Calu3 (cell line): Measurements from ENCODE around the gene PI4K2B. TPM values are rescaled to one million over a fixed set of nuclear protein-coding genes. Genes with fewer than 3 reads are reported as not detected.

Experiments used
- BruUV-seq: library from RNA; stranded (reverse); fragments of 400-500 nt; replicated peaks from 2 replicates; lab custom pipeline; 2021; lab: Mats Ljungman, UMichigan
- CTCF ChIA-PET: fragments of 300-600 bp; sonication (Branson Sonifier 250); formaldehyde crosslinking; loops from one replicate; lab custom pipeline; 2022; ENCODE audit warnings: antibody characterized with exemption; lab: Charles Lee
- DNase-seq: peaks from one replicate; pipeline ENCODE4 v3.0.0; 2022
- H3K27ac Mint-ChIP-seq: one replicate; pipeline ENCODE4 v1.8.0; 2022; ENCODE audit warnings: mixed read lengths; ENCODE audit not compliant: unreplicated experiment
- H3K27me3 Mint-ChIP-seq: one replicate; pipeline ENCODE4 v1.8.0; 2022; ENCODE audit warnings: mixed read lengths; ENCODE audit not compliant: unreplicated experiment
- H3K36me3 Mint-ChIP-seq: one replicate; pipeline ENCODE4 v1.8.0; 2022; ENCODE audit warnings: mild to moderate bottlenecking, moderate library complexity, mixed read lengths; ENCODE audit not compliant: insufficient read depth, unreplicated experiment
- H3K4me1 Mint-ChIP-seq: one replicate; pipeline ENCODE4 v1.8.0; 2022; ENCODE audit warnings: mild to moderate bottlenecking, low read depth, mixed read lengths; ENCODE audit not compliant: unreplicated experiment
- H3K4me3 Mint-ChIP-seq: one replicate; pipeline ENCODE4 v1.8.0; 2022; ENCODE audit warnings: mild to moderate bottlenecking, low read depth, moderate library complexity, mixed read lengths; ENCODE audit not compliant: unreplicated experiment
- H3K9me3 Mint-ChIP-seq: one replicate; pipeline ENCODE4 v1.8.0; 2022; ENCODE audit warnings: low read depth, mixed read lengths; ENCODE audit not compliant: unreplicated experiment
- CTCF ChIP-seq: fragments of 200-600 bp; IDR thresholded peaks from one replicate; pipeline ENCODE4 v1.8.0; 2022; ENCODE audit warnings: antibody characterized with exemption; ENCODE audit not compliant: unreplicated experiment
- intact Hi-C: fragments of 100-400 bp; cut with micrococcal nuclease; formaldehyde crosslinking; loops from one replicate; pipeline ENCODE4 v1.10.0; 2022; ENCODE audit not compliant: unreplicated experiment
- total RNA-seq: library from RNA; stranded (reverse); gene quantifications from 2 replicates; pipeline ENCODE4 v1.2.3, GENCODE V29; 2022

PI4K2B gene
- total RNA-seq, 1 experiment from 2014 or later: 13.2 TPM

GRCh38 chr4:25223802-25224375 is 9.9 kb upstream of the PI4K2B start:
- Mint-ChIP-seq H3K27me3 (no peaks in the 10 kb centered on the region), H3K4me3 (no peak overlapping the region), H3K36me3 (no peaks in the 10 kb centered on the region), H3K27ac (no peak overlapping the region), H3K9me3 (peaks cover 6% of the 10 kb centered on the region), H3K4me1 (no peaks in the 10 kb centered on the region)
- DNase-seq: peak; percentile 18
- no TSS peak for BruUV-seq
- CTCF ChIA-PET: interaction anchor here (0.7 kb wide), 1 partner anchor 10 kb away, joined by 5 read pairs; no protein-coding TSS in a partner anchor
- intact Hi-C loops: no loop called here
- TF ChIP-seq CTCF: no peak

- H3K36me3 Mint-ChIP-seq: peaks cover 18% of the 10 kb centered on the region
- H3K4me1 Mint-ChIP-seq: no peaks in the 10 kb centered on the region
- CTCF ChIA-PET: no interaction called here
- intact Hi-C loops: no loop called here
- no TSS peak for BruUV-seq
- TF ChIP-seq CTCF: no peak
- no peak overlapping the region for H3K27ac Mint-ChIP-seq
- no peaks in the 10 kb centered on the region for H3K27me3 Mint-ChIP-seq
- DNase-seq: no peak
- H3K4me3 Mint-ChIP-seq: no peak overlapping the region
- peaks cover 8% of the 10 kb centered on the region for H3K9me3 Mint-ChIP-seq
These were observed 4.0 kb upstream of the PI4K2B start for GRCh38 chr4:25229804-25230203.

GRCh38 chr4:25233194-25233593 is 639 bp upstream of the PI4K2B start:
- intact Hi-C loops: no loop called here
- DNase-seq: no peak
- Mint-ChIP-seq H3K36me3 (peaks cover 23% of the 10 kb centered on the region), H3K27ac (peak overlapping the region; percentile 23), H3K9me3 (peaks cover 3% of the 10 kb centered on the region), H3K27me3 (no peaks in the 10 kb centered on the region), H3K4me1 (peaks cover 6% of the 10 kb centered on the region), H3K4me3 (peak overlapping the region; percentile 82)
- CTCF ChIA-PET: interaction anchor here (0.6 to 1.4 kb wide), 2 partner anchors 9 to 66 kb away, joined by 4 to 5 read pairs; no protein-coding TSS in a partner anchor
- TF ChIP-seq CTCF: no peak
- BruUV-seq: TSS peak; percentile 56

- CTCF ChIA-PET: interaction anchor here (0.5 to 2.1 kb wide), 5 partner anchors 47 to 80 kb away, joined by 3 to 13 read pairs (median 3); partner anchors contain the start of gene ZCCHC4
- peak overlapping the region; percentile 85 for H3K27ac Mint-ChIP-seq
- peak; percentile 30 for DNase-seq
- BruUV-seq: TSS peak; percentile 60
- peak overlapping the region; percentile 82 for H3K4me3 Mint-ChIP-seq
- peaks cover 7% of the 10 kb centered on the region for H3K4me1 Mint-ChIP-seq
- peaks cover 23% of the 10 kb centered on the region for H3K36me3 Mint-ChIP-seq
- peaks cover 3% of the 10 kb centered on the region for H3K9me3 Mint-ChIP-seq
- TF ChIP-seq CTCF: no peak
- no peaks in the 10 kb centered on the region for H3K27me3 Mint-ChIP-seq
- intact Hi-C loops: no loop called here
These were observed 847 bp downstream of the PI4K2B start for GRCh38 chr4:25234390-25235370.
